Endothelial cell of umbilical vein (primary cell): ENCODE results near the gene TPCN1. TPM values are rescaled to one million over a fixed set of nuclear protein-coding genes. Genes with fewer than 3 reads are reported as not detected.

ENCODE experiments used
- BruUV-seq: library from RNA; stranded (reverse); fragments of 400-500 nt; replicated peaks from 2 replicates; lab custom pipeline; 2021; lab: Mats Ljungman, UMichigan
- CTCF ChIA-PET: fragments of 300-600, 350-600 bp; sonication (Branson Sonifier 250); formaldehyde crosslinking; loops from one replicate; lab custom pipeline; 2021; ENCODE audit warnings: antibody characterized with exemption, inconsistent platforms; lab: Charles Lee
- POLR2A ChIA-PET: fragments of 300-600, 350-600 bp; sonication (Branson Sonifier 250); formaldehyde crosslinking; loops from one replicate; lab custom pipeline; 2021; ENCODE audit warnings: antibody characterized with exemption, inconsistent platforms; lab: Charles Lee
- DNase-seq: peaks from one replicate; pipeline ENCODE4 v3.0.0-alpha.2; 2011; ENCODE audit warnings: low read depth, low spot score
- FAIRE-seq: peaks from 2 replicates; lab custom pipeline; 2011; peaks lifted over from hg19 to GRCh38; lab: Jason Lieb, UNC
- H2AFZ ChIP-seq: 2 replicates; pipeline ENCODE4 v1.6.0; 2012; ENCODE audit warnings: low read depth, low read length, control low read depth, inconsistent platforms
- H3K27ac ChIP-seq: 2 replicates; pipeline ENCODE4 v1.5.1; 2011; ENCODE audit warnings: low read depth, mild to moderate bottlenecking, control low read depth, low read length, moderate library complexity; ENCODE audit not compliant: insufficient read depth
- H3K27me3 ChIP-seq, 2 experiments: 2 replicates each; pipeline versions ENCODE4 v1.6.0 to v1.6.1; 2011; ENCODE audit warnings: low read length in 2 of 2, mixed read lengths in 1 of 2; ENCODE audit not compliant: control insufficient read depth in 2 of 2, insufficient read depth in 2 of 2
- H3K36me3 ChIP-seq, 2 experiments: 2 replicates in 1 of 2; 3 replicates in 1 of 2; pipeline ENCODE4 v1.5.1; 2011; ENCODE audit warnings: low read length in 2 of 2, mild to moderate bottlenecking in 1 of 2, moderate library complexity in 1 of 2; ENCODE audit not compliant: control insufficient read depth in 2 of 2, insufficient read depth in 2 of 2; ENCODE audit errors: extremely low read depth in 1 of 2
- H3K4me1 ChIP-seq: 3 replicates; pipeline ENCODE4 v1.5.1; 2011; ENCODE audit warnings: mild to moderate bottlenecking, low read length; ENCODE audit not compliant: control insufficient read depth, insufficient read depth; ENCODE audit errors: extremely low read depth
- H3K4me2 ChIP-seq: 2 replicates; pipeline ENCODE4 v1.6.1; 2011; ENCODE audit warnings: low read length, control low read depth, mixed read lengths; ENCODE audit not compliant: insufficient read depth
- H3K4me3 ChIP-seq, 3 experiments: fragments of 200-600 bp in 1 of 3; sonication (generic), shearing (Covaris generic) in 1 of 3; replicated peaks in 1 of 3; 2 replicates each; pipeline ENCODE4 v1.5.1; 2011 to 2016; ENCODE audit warnings: control low read depth in 3 of 3, low read length in 3 of 3, mild to moderate bottlenecking in 2 of 3, inconsistent platforms in 1 of 3, low read depth in 1 of 3, moderate library complexity in 1 of 3; ENCODE audit not compliant: insufficient read depth in 1 of 3
- H3K79me2 ChIP-seq: 2 replicates; pipeline ENCODE4 v1.6.0; 2012; ENCODE audit warnings: low read length, inconsistent platforms; ENCODE audit not compliant: control insufficient read depth, insufficient read depth
- H3K9ac ChIP-seq: replicated peaks from 2 replicates; pipeline ENCODE3; 2011; ENCODE audit warnings: low read length, control low read depth; ENCODE audit not compliant: insufficient read depth; ENCODE audit errors: extremely low read depth
- H3K9me1 ChIP-seq: replicated peaks from 3 replicates; pipeline ENCODE4 v1.6.0; 2011; ENCODE audit warnings: mild to moderate bottlenecking, low read length; ENCODE audit not compliant: control insufficient read depth, insufficient read depth; ENCODE audit errors: extremely low read depth
- H3K9me3 ChIP-seq: replicated peaks from 2 replicates; pipeline ENCODE4 v1.5.1; 2012; ENCODE audit warnings: low read length, inconsistent platforms; ENCODE audit not compliant: control insufficient read depth, insufficient read depth
- H4K20me1 ChIP-seq: replicated peaks from 2 replicates; pipeline ENCODE3; 2011; ENCODE audit warnings: mild to moderate bottlenecking, low read length; ENCODE audit not compliant: control insufficient read depth, insufficient read depth; ENCODE audit errors: extremely low read depth
- CTCF ChIP-seq, 2 donors: IDR thresholded peaks; 1 replicate in 1 of 2; 2 replicates in 1 of 2; pipeline ENCODE4 v1.5.1; 2011; ENCODE audit warnings: low read length in 2 of 2, mild to moderate bottlenecking in 2 of 2, moderate library complexity in 2 of 2, control low read depth in 1 of 2, inconsistent platforms in 1 of 2, low read depth in 1 of 2; ENCODE audit not compliant: insufficient read depth in 1 of 2; ENCODE audit errors: extremely low read depth in 1 of 2
- EZH2 ChIP-seq: IDR thresholded peaks from 2 replicates; pipeline ENCODE4 v1.6.1; 2012; ENCODE audit warnings: borderline replicate concordance, low read depth, mild to moderate bottlenecking, moderate library complexity, low read length, inconsistent platforms; ENCODE audit not compliant: severe bottlenecking
- FOS ChIP-seq: IDR thresholded peaks from 2 replicates; pipeline ENCODE4 v1.6.1; 2011; ENCODE audit warnings: mild to moderate bottlenecking, low read length, moderate library complexity, borderline replicate concordance; ENCODE audit not compliant: insufficient read depth
- GATA2 ChIP-seq: IDR thresholded peaks from 2 replicates; pipeline ENCODE4 v1.7.0; 2011; ENCODE audit warnings: low read depth, mild to moderate bottlenecking, moderate library complexity, mixed read lengths, low read length; ENCODE audit not compliant: insufficient read length, insufficient read depth
- JUN ChIP-seq: IDR thresholded peaks from 2 replicates; pipeline ENCODE4 v1.6.1; 2011; ENCODE audit warnings: borderline replicate concordance, low read depth; ENCODE audit not compliant: insufficient read length, insufficient read depth
- MAX ChIP-seq: IDR thresholded peaks from 2 replicates; pipeline ENCODE4 v1.6.1; 2011; ENCODE audit not compliant: insufficient read depth, insufficient read length
- MYC ChIP-seq: IDR thresholded peaks from one replicate; pipeline ENCODE4 v1.6.1; 2011; ENCODE audit warnings: mild to moderate bottlenecking, low read depth, low read length
- POLR2A ChIP-seq: IDR thresholded peaks from 2 replicates; pipeline ENCODE4 v1.6.1; 2012; ENCODE audit warnings: low read depth, mild to moderate bottlenecking, control low read depth, low read length
- POLR2AphosphoS5 ChIP-seq: IDR thresholded peaks from 2 replicates; pipeline ENCODE4 v1.6.1; 2012; ENCODE audit warnings: low read depth, mild to moderate bottlenecking, control low read depth, low read length, moderate library complexity; ENCODE audit not compliant: insufficient read depth
- dilution Hi-C: fragments of 300-500 bp; cut with MboI; formaldehyde crosslinking; loops from one replicate; pipeline ENCODE4 v1.15.0; 2019; ENCODE audit warnings: low sequenced_read_pairs; ENCODE audit not compliant: extremely low pct_ligation_motif_present
- intact Hi-C: fragments of 100-400 bp; cut with micrococcal nuclease; formaldehyde crosslinking; loops from one replicate; pipeline ENCODE4 v1.10.0; 2022
- polyA plus RNA-seq, 4 experiments: library from polyadenylated mRNA; depleted of rRNA in 3 of 4; stranded (reverse) in 3 of 4; unstranded in 1 of 4; fragments of >200 nt; gene quantifications; 2 replicates each; pipeline versions ENCODE4 v1.2.1 to v1.2.3, GENCODE V29; 2011 to 2012; ENCODE audit warnings: missing spikeins in 1 of 4
- total RNA-seq: library from RNA; stranded (reverse); gene quantifications from 2 replicates; pipeline ENCODE4 v1.2.3, GENCODE V29; 2021

Gene TPCN1
- total and polyA plus RNA-seq, 2 donors (not counting 3 experiments of a cell fraction or from before 2014, with no cell fraction given): 19.5 to 28.3 TPM

GRCh38 chr12:113183030-113183589 lies 38.2 kb upstream of the TPCN1 start:
- no peak for FAIRE-seq

More at GRCh38 chr12:113183030-113183589, 38.2 kb upstream of the TPCN1 start:
- H2AFZ ChIP-seq: no peak overlapping the region
- no peak overlapping the region for H3K27ac ChIP-seq
- ChIA-PET POLR2A (no interaction called here), CTCF (no interaction called here)
- BruUV-seq: no TSS peak
- no peak for TF ChIP-seq JUN
- no peak for TF ChIP-seq POLR2AphosphoS5
- no peak for TF ChIP-seq EZH2
- TF ChIP-seq MYC: no peak
- no peak for TF ChIP-seq GATA2
- no peak for TF ChIP-seq POLR2A
- no peak for TF ChIP-seq FOS
- no peak for TF ChIP-seq CTCF (IDR thresholded peaks at IDR 0.05; ENCODE audit: extremely low read depth in 1 of 2, insufficient read depth in 1 of 2, low read depth in 1 of 2, low read length in 2 of 2)
- TF ChIP-seq MAX: no peak
- no peak for DNase-seq
- no peaks in the 10 kb centered on the region for H3K27me3 ChIP-seq
- H3K36me3 ChIP-seq: peaks cover 2 to 19% of the 10 kb centered on the region in 2 experiments
- H3K79me2 ChIP-seq: peaks cover 49% of the 10 kb centered on the region
- dilution Hi-C loops: no loop called here
- H3K9me3 ChIP-seq: no peaks in the 10 kb centered on the region
- H4K20me1 ChIP-seq: no peaks in the 10 kb centered on the region
- intact Hi-C loops: no loop called here
- no peak overlapping the region for H3K4me2 ChIP-seq
- no peaks in the 10 kb centered on the region for H3K9me1 ChIP-seq
- peaks cover 12% of the 10 kb centered on the region for H3K4me1 ChIP-seq
- H3K4me3 ChIP-seq: no peak overlapping the region
- H3K9ac ChIP-seq: no peak overlapping the region
